IgD-negative memory B cell (primary cell): ENCODE measurements around the gene LRP8. TPM values are rescaled to one million over a fixed set of nuclear protein-coding genes. Genes with fewer than 3 reads are reported as not detected.
A peak's percentile ranks its signal among the peaks of the same experiment; 100 is the strongest.

Experiments used
- H3K27ac Mint-ChIP-seq, 3 donors: one replicate each; pipeline ENCODE4 v1.8.0; 2020 to 2022; ENCODE audit warnings: mild to moderate bottlenecking in 3 of 3, mixed read lengths in 3 of 3, moderate library complexity in 1 of 3
- H3K27me3 Mint-ChIP-seq: one replicate; pipeline ENCODE4 v1.8.0; 2021; ENCODE audit warnings: mixed read lengths
- H3K36me3 Mint-ChIP-seq: one replicate; pipeline ENCODE4 v1.8.0; 2020; ENCODE audit warnings: mild to moderate bottlenecking, mixed read lengths
- H3K4me1 Mint-ChIP-seq, 3 donors: one replicate each; pipeline ENCODE4 v1.8.0; 2020 to 2022; ENCODE audit warnings: mixed read lengths in 3 of 3, mild to moderate bottlenecking in 1 of 3
- H3K4me3 Mint-ChIP-seq, 4 donors: one replicate each; pipeline ENCODE4 v1.8.0; 2020 to 2022; ENCODE audit warnings: mild to moderate bottlenecking in 4 of 4, mixed read lengths in 4 of 4, moderate library complexity in 3 of 4
- H3K9me3 Mint-ChIP-seq, 3 donors: one replicate each; pipeline ENCODE4 v1.8.0; 2020 to 2021; ENCODE audit warnings: mixed read lengths in 3 of 3, mild to moderate bottlenecking in 1 of 3
- polyA plus RNA-seq: library from polyadenylated mRNA; unstranded; fragments of 300-500 nt; fragmentation: Illumina TruSeq; gene quantifications from one replicate; pipeline ENCODE4 v1.2.3, GENCODE V29; 2021

Gene LRP8
- polyA plus RNA-seq, 1 donor from 2014 or later: 0.95 TPM

- no peaks in the 10 kb centered on the region for H3K36me3 Mint-ChIP-seq
- H3K4me3 Mint-ChIP-seq: peak overlapping the region; percentile 93 to 98 (median 98)
- peaks cover 7 to 14% (median 9%) of the 10 kb centered on the region in 3 donors for H3K4me1 Mint-ChIP-seq
- peak overlapping the region; percentile 80 to 91 (median 80) for H3K27ac Mint-ChIP-seq
- H3K27me3 Mint-ChIP-seq: no peaks in the 10 kb centered on the region
- H3K9me3 Mint-ChIP-seq: no peaks in the 10 kb centered on the region
Observed at GRCh38 chr1:53325326-53326087, 2.4 kb downstream of the LRP8 start.

- peak overlapping the region in 3 of 4 donors; percentile 93 to 98 (median 98) for H3K4me3 Mint-ChIP-seq
- H3K27me3 Mint-ChIP-seq: no peaks in the 10 kb centered on the region
- H3K4me1 Mint-ChIP-seq: peaks cover 6 to 14% (median 9%) of the 10 kb centered on the region in 3 donors
- H3K27ac Mint-ChIP-seq: peak overlapping the region in 1 of 3 donors; percentile 69
- no peaks in the 10 kb centered on the region for H3K36me3 Mint-ChIP-seq
- H3K9me3 Mint-ChIP-seq: no peaks in the 10 kb centered on the region
Observed at GRCh38 chr1:53324728-53325297, 3.1 kb downstream of the LRP8 start.

GRCh38 chr1:53324321-53324720 lies 3.5 kb downstream of the LRP8 start:
- H3K27ac Mint-ChIP-seq: peak overlapping the region in 1 of 3 donors; percentile 69

GRCh38 chr1:53323316-53323715 lies 4.6 kb downstream of the LRP8 start:
- Mint-ChIP-seq H3K9me3 (no peaks in the 10 kb centered on the region), H3K36me3 (no peaks in the 10 kb centered on the region), H3K27me3 (no peaks in the 10 kb centered on the region), H3K4me1 (peaks cover 4 to 14% (median 11%) of the 10 kb centered on the region in 3 donors), H3K27ac (no peak overlapping the region), H3K4me3 (peak overlapping the region in 2 of 4 donors; percentile 44 to 98)

More at GRCh38 chr1:53324321-53324720, 3.5 kb downstream of the LRP8 start:
- Mint-ChIP-seq H3K27me3 (no peaks in the 10 kb centered on the region), H3K36me3 (no peaks in the 10 kb centered on the region), H3K4me1 (peaks cover 3 to 12% (median 9%) of the 10 kb centered on the region in 3 donors), H3K4me3 (peak overlapping the region in 2 of 4 donors; percentile 33 to 98), H3K9me3 (no peaks in the 10 kb centered on the region)

- Mint-ChIP-seq H3K4me3 (peak overlapping the region in 2 of 4 donors; percentile 53 to 68), H3K27me3 (no peaks in the 10 kb centered on the region), H3K4me1 (peaks cover 10 to 17% (median 16%) of the 10 kb centered on the region in 3 donors), H3K9me3 (no peaks in the 10 kb centered on the region), H3K36me3 (peaks cover 2% of the 10 kb centered on the region), H3K27ac (peak overlapping the region in 1 of 3 donors; percentile 56)
Observed at GRCh38 chr1:53321776-53322602, 5.9 kb downstream of the LRP8 start.

- no peak overlapping the region for H3K4me3 Mint-ChIP-seq
- peaks cover 2% of the 10 kb centered on the region for H3K36me3 Mint-ChIP-seq
- no peak overlapping the region for H3K27ac Mint-ChIP-seq
- H3K9me3 Mint-ChIP-seq: no peaks in the 10 kb centered on the region
- no peaks in the 10 kb centered on the region for H3K27me3 Mint-ChIP-seq
- peaks cover 10 to 16% (median 16%) of the 10 kb centered on the region in 3 donors for H3K4me1 Mint-ChIP-seq
Observed at GRCh38 chr1:53321366-53321765, 6.5 kb downstream of the LRP8 start.

- no peak overlapping the region for H3K4me3 Mint-ChIP-seq
- peaks cover 9 to 11% (median 10%) of the 10 kb centered on the region in 3 donors for H3K4me1 Mint-ChIP-seq
- no peaks in the 10 kb centered on the region for H3K27me3 Mint-ChIP-seq
- H3K27ac Mint-ChIP-seq: peak overlapping the region in 1 of 3 donors; percentile 57
- H3K9me3 Mint-ChIP-seq: no peaks in the 10 kb centered on the region
- peaks cover 2% of the 10 kb centered on the region for H3K36me3 Mint-ChIP-seq
Observed at GRCh38 chr1:53320646-53321045, 7.2 kb downstream of the LRP8 start.

- Mint-ChIP-seq H3K36me3 (peaks cover 2% of the 10 kb centered on the region), H3K9me3 (no peaks in the 10 kb centered on the region), H3K4me3 (no peak overlapping the region), H3K27me3 (no peaks in the 10 kb centered on the region), H3K27ac (no peak overlapping the region), H3K4me1 (peaks cover 8 to 10% (median 10%) of the 10 kb centered on the region in 3 donors)
Observed at GRCh38 chr1:53319296-53320101, 8.4 kb downstream of the LRP8 start.

- Mint-ChIP-seq H3K27ac (peak overlapping the region in 2 of 3 donors; percentile 2 to 47), H3K9me3 (no peaks in the 10 kb centered on the region), H3K4me3 (peak overlapping the region in 1 of 4 donors; percentile 51), H3K27me3 (no peaks in the 10 kb centered on the region), H3K4me1 (peaks cover 10 to 17% (median 12%) of the 10 kb centered on the region in 3 donors), H3K36me3 (peaks cover 2% of the 10 kb centered on the region)
Observed at GRCh38 chr1:53317646-53318539, 10.0 kb downstream of the LRP8 start.

GRCh38 chr1:53316766-53317581 lies 10.9 kb downstream of the LRP8 start:
- Mint-ChIP-seq H3K36me3 (peaks cover 2% of the 10 kb centered on the region), H3K4me1 (peaks cover 10 to 17% (median 12%) of the 10 kb centered on the region in 3 donors), H3K9me3 (no peaks in the 10 kb centered on the region), H3K4me3 (no peak overlapping the region), H3K27ac (no peak overlapping the region), H3K27me3 (no peaks in the 10 kb centered on the region)

GRCh38 chr1:53316424-53316765 lies 11.5 kb downstream of the LRP8 start:
- H3K36me3 Mint-ChIP-seq: peaks cover 2% of the 10 kb centered on the region
- H3K27ac Mint-ChIP-seq: no peak overlapping the region
- H3K27me3 Mint-ChIP-seq: no peaks in the 10 kb centered on the region
- H3K9me3 Mint-ChIP-seq: no peaks in the 10 kb centered on the region
- H3K4me3 Mint-ChIP-seq: no peak overlapping the region
- H3K4me1 Mint-ChIP-seq: peaks cover 10 to 20% (median 12%) of the 10 kb centered on the region in 3 donors

GRCh38 chr1:53315456-53316423 lies 12.1 kb downstream of the LRP8 start:
- no peaks in the 10 kb centered on the region for H3K9me3 Mint-ChIP-seq
- no peaks in the 10 kb centered on the region for H3K27me3 Mint-ChIP-seq
- H3K4me1 Mint-ChIP-seq: peaks cover 10 to 20% (median 12%) of the 10 kb centered on the region in 3 donors
- H3K27ac Mint-ChIP-seq: no peak overlapping the region
- peak overlapping the region in 1 of 4 donors; percentile 2 for H3K4me3 Mint-ChIP-seq
- peaks cover 2% of the 10 kb centered on the region for H3K36me3 Mint-ChIP-seq
